SK-N-MC (cell line): ENCODE data around the gene MAS1L.

Experiments used
- DNase-seq: peaks from one replicate; pipeline ENCODE4 v3.0.0-alpha.2; 2011; ENCODE audit warnings: low read depth, low spot score
- H3K27ac ChIP-seq: fragments of 200-600 bp; sonication (generic); 2 replicates; pipeline ENCODE4 v1.5.1; 2016; ENCODE audit warnings: mixed run types
- H3K36me3 ChIP-seq: fragments of 200-600 bp; sonication (generic); 2 replicates; pipeline ENCODE4 v1.6.1; 2017; ENCODE audit warnings: antibody characterized with exemption, low read length, mixed read lengths; ENCODE audit not compliant: insufficient read depth
- H3K4me3 ChIP-seq: fragments of 200-600 bp; sonication (generic); 2 replicates; pipeline ENCODE4 v1.5.1; 2016
- H3K9ac ChIP-seq: fragments of 200-600 bp; sonication (generic); 2 replicates; pipeline ENCODE4 v1.8.0; 2017; ENCODE audit warnings: mixed run types, mixed read lengths; ENCODE audit not compliant: insufficient read length
- H3K9me3 ChIP-seq: fragments of 200-600 bp; sonication (generic); 2 replicates; pipeline ENCODE4 v1.6.1; 2017; ENCODE audit warnings: low read depth, mild to moderate bottlenecking, antibody characterized with exemption, low read length, moderate library complexity, mixed read lengths
- EZH2 ChIP-seq: fragments of 200-600 bp; sonication (generic); IDR thresholded peaks from one replicate; pipeline ENCODE4 v1.6.1; 2017; ENCODE audit warnings: antibody characterized with exemption
- FOXP2 ChIP-seq: optimal IDR thresholded peaks from 2 replicates; pipeline ENCODE3; 2011; ENCODE audit warnings: mild to moderate bottlenecking, moderate library complexity; ENCODE audit not compliant: insufficient read depth; ENCODE audit errors: extremely low read length, control extremely low read depth
- POLR2AphosphoS5 ChIP-seq: IDR thresholded peaks from 2 replicates; pipeline ENCODE4 v1.6.1; 2012; ENCODE audit warnings: mild to moderate bottlenecking, low read depth, low read length, borderline replicate concordance

MAS1L gene

GRCh38 chr6:29506446-29507067 is 18.8 kb upstream of the MAS1L start:
- Histone ChIP-seq H3K36me3 (no peaks in the 10 kb centered on the region), H3K27ac (no peak overlapping the region), H3K4me3 (no peak overlapping the region), H3K9ac (no peak overlapping the region), H3K9me3 (no peaks in the 10 kb centered on the region)
- no peak for TF ChIP-seq FOXP2
- TF ChIP-seq POLR2AphosphoS5: no peak
- no peak for DNase-seq

- TF ChIP-seq POLR2AphosphoS5: no peak
- no peak for TF ChIP-seq FOXP2
- TF ChIP-seq EZH2: no peak
- no peak overlapping the region for H3K9ac ChIP-seq
- no peaks in the 10 kb centered on the region for H3K9me3 ChIP-seq
- H3K4me3 ChIP-seq: no peak overlapping the region
- H3K27ac ChIP-seq: no peak overlapping the region
- no peaks in the 10 kb centered on the region for H3K36me3 ChIP-seq
- DNase-seq: no peak
These were observed 18.1 kb upstream of the MAS1L start for GRCh38 chr6:29505808-29506207.

DNA sequence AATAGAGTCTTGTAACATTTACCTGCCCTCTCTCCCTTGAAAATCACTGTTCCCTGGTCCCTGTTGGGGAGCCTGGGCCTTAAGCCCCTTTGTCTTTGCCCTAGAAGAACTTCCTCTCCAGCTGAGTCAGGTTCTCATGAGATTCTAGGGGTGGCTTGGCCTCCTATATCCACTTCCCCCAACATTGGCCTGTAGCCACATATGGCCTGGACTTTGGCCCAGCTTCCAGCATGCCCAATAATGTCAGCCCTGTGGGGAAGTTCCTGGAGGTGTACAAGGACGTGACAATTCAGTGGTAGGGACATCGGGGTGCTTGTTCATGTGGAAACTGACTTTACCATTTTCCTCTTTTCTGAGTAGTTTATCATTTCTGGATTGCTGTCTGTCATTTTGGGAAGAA is 17.2 kb upstream of the MAS1L start:
- Histone ChIP-seq H3K4me3 (no peak overlapping the region), H3K9ac (no peak overlapping the region), H3K36me3 (no peaks in the 10 kb centered on the region), H3K9me3 (no peaks in the 10 kb centered on the region), H3K27ac (no peak overlapping the region)
- DNase-seq: no peak
- TF ChIP-seq POLR2AphosphoS5 (no peak), EZH2 (no peak), FOXP2 (no peak)

DNA sequence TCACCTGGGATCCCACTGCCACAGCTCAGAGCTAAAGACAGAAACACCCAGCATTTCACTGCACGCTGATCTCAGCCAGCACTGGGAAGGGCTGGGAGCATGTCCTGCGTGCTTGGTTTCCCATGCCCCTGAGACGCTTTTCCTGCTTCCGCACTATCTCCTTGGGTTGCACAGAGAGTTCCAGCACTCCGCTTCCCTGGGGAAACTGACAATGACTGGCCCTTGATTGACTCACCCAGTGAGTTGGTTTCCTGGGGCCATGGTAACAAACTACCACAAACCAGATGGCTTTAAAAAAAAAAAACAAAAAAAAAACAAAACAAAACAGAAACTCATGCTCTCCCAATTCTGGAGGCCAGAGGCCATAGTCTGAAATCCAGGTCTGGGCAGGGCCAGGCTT is 14.8 kb upstream of the MAS1L start:
- no peak for TF ChIP-seq EZH2
- TF ChIP-seq POLR2AphosphoS5: no peak
- TF ChIP-seq FOXP2: no peak
- Histone ChIP-seq H3K4me3 (no peak overlapping the region), H3K27ac (no peak overlapping the region), H3K9me3 (no peaks in the 10 kb centered on the region), H3K36me3 (no peaks in the 10 kb centered on the region), H3K9ac (no peak overlapping the region)
- DNase-seq: no peak

GRCh38 chr6:29502181-29502580 is 14.4 kb upstream of the MAS1L start:
- H3K9ac ChIP-seq: no peak overlapping the region
- TF ChIP-seq FOXP2 (no peak), POLR2AphosphoS5 (no peak), EZH2 (no peak)
- no peaks in the 10 kb centered on the region for H3K36me3 ChIP-seq
- no peak overlapping the region for H3K4me3 ChIP-seq
- no peak for DNase-seq
- H3K9me3 ChIP-seq: no peaks in the 10 kb centered on the region
- no peak overlapping the region for H3K27ac ChIP-seq

GRCh38 chr6:29501106-29501505 is 13.3 kb upstream of the MAS1L start:
- H3K27ac ChIP-seq: no peak overlapping the region
- H3K4me3 ChIP-seq: no peak overlapping the region
- TF ChIP-seq FOXP2 (no peak), EZH2 (no peak), POLR2AphosphoS5 (no peak)
- H3K9me3 ChIP-seq: no peaks in the 10 kb centered on the region
- no peak for DNase-seq
- no peaks in the 10 kb centered on the region for H3K36me3 ChIP-seq
- H3K9ac ChIP-seq: no peak overlapping the region

GRCh38 chr6:29500594-29500993 is 12.8 kb upstream of the MAS1L start:
- Histone ChIP-seq H3K9me3 (no peaks in the 10 kb centered on the region), H3K9ac (no peak overlapping the region), H3K4me3 (no peak overlapping the region), H3K36me3 (no peaks in the 10 kb centered on the region), H3K27ac (no peak overlapping the region)
- DNase-seq: no peak
- no peak for TF ChIP-seq EZH2
- TF ChIP-seq FOXP2: no peak
- TF ChIP-seq POLR2AphosphoS5: no peak

DNA sequence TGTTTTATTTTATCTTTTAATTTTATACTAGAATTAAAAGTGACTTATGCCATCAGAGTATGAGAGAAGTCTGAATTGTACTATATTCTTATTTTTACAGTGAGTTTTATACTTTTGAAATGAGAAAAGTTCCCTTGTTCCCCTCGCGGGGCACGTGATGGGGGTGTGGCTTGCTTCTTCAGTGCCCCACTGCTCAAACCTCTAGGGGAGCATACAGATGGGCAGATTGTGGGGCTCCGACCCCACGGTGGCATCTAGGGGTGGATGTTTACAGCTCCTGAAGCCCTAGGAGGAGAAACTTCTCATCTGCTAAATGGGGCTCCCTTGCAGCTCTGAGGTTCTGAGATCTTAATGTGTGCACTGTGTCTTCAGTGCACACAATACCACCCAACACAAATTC is 11.9 kb upstream of the MAS1L start:
- H3K27ac ChIP-seq: no peak overlapping the region
- no peak for DNase-seq
- TF ChIP-seq FOXP2 (no peak), EZH2 (no peak), POLR2AphosphoS5 (no peak)
- H3K36me3 ChIP-seq: no peaks in the 10 kb centered on the region
- no peak overlapping the region for H3K4me3 ChIP-seq
- H3K9ac ChIP-seq: no peak overlapping the region
- H3K9me3 ChIP-seq: no peaks in the 10 kb centered on the region

- DNase-seq: no peak
- Histone ChIP-seq H3K27ac (no peak overlapping the region), H3K9ac (no peak overlapping the region), H3K4me3 (no peak overlapping the region), H3K9me3 (no peaks in the 10 kb centered on the region), H3K36me3 (no peaks in the 10 kb centered on the region)
- TF ChIP-seq FOXP2: no peak
- no peak for TF ChIP-seq POLR2AphosphoS5
- TF ChIP-seq EZH2: no peak
These were observed 9.2 kb upstream of the MAS1L start for GRCh38 chr6:29496961-29497360.
